Kidney epithelial cell (primary cell): Measurements from ENCODE around the gene UQCRQ. TPM values are rescaled to one million over a fixed set of nuclear protein-coding genes. Genes with fewer than 3 reads are reported as not detected.

Source experiments
- DNase-seq: peaks from one replicate; pipeline ENCODE4 v3.0.0-alpha.2; 2010; ENCODE audit warnings: low read depth
- H3K27me3 ChIP-seq: 2 replicates; pipeline ENCODE4 v1.6.0; 2011; ENCODE audit warnings: low read length; ENCODE audit not compliant: control insufficient read depth, insufficient read depth
- H3K36me3 ChIP-seq: 2 replicates; pipeline ENCODE4 v1.5.1; 2011; ENCODE audit warnings: low read length; ENCODE audit not compliant: control insufficient read depth, insufficient read depth
- H3K4me3 ChIP-seq: 2 replicates; pipeline ENCODE4 v1.5.1; 2011; ENCODE audit warnings: low read depth, mild to moderate bottlenecking, control low read depth, low read length
- CTCF ChIP-seq: IDR thresholded peaks from 2 replicates; pipeline ENCODE4 v1.5.1; 2011; ENCODE audit warnings: mild to moderate bottlenecking, moderate library complexity, low read length, control low read depth, inconsistent platforms; ENCODE audit not compliant: insufficient read depth, poor library complexity, severe bottlenecking
- total RNA-seq: library from RNA; depleted of rRNA; stranded (reverse); fragments of >200 nt; gene quantifications from 2 replicates; pipeline ENCODE4 v1.2.3, GENCODE V29; 2015

The UQCRQ gene
- total RNA-seq, 1 donor from 2014 or later: 154 TPM

GRCh38 chr5:132872788-132873118, 6.3 kb downstream of the UQCRQ start:
- Histone ChIP-seq H3K4me3 (no peak overlapping the region), H3K27me3 (no peaks in the 10 kb centered on the region), H3K36me3 (peaks cover 3% of the 10 kb centered on the region)
- TF ChIP-seq CTCF: no peak
- no peak for DNase-seq

GRCh38 chr5:132873119-132873929, 6.9 kb downstream of the UQCRQ start, which contains the start of gene LEAP2:
LEAP2 (plus strand) TSS chr5:132873668; CDS start chr5:132873695, 27 bp downstream.
- peaks cover 3% of the 10 kb centered on the region for H3K36me3 ChIP-seq
- H3K4me3 ChIP-seq: no peak within 1 kb of the TSS
- no peaks in the 10 kb centered on the region for H3K27me3 ChIP-seq
- no peak for DNase-seq
- TF ChIP-seq CTCF: no peak

- H3K36me3 ChIP-seq: peaks cover 3% of the 10 kb centered on the region
- no peaks in the 10 kb centered on the region for H3K27me3 ChIP-seq
- no peak overlapping the region for H3K4me3 ChIP-seq
- TF ChIP-seq CTCF: no peak
- DNase-seq: no peak
These were observed 7.5 kb downstream of the UQCRQ start for GRCh38 chr5:132873930-132874271.

- no peak overlapping the region for H3K4me3 ChIP-seq
- H3K36me3 ChIP-seq: peaks cover 3% of the 10 kb centered on the region
- TF ChIP-seq CTCF: no peak
- no peaks in the 10 kb centered on the region for H3K27me3 ChIP-seq
- DNase-seq: no peak
These were observed 9.7 kb downstream of the UQCRQ start for GRCh38 chr5:132876020-132876759.

- H3K4me3 ChIP-seq: no peak overlapping the region
- no peaks in the 10 kb centered on the region for H3K27me3 ChIP-seq
- H3K36me3 ChIP-seq: peaks cover 3% of the 10 kb centered on the region
- no peak for DNase-seq
- no peak for TF ChIP-seq CTCF
These were observed 11.0 kb downstream of the UQCRQ start for GRCh38 chr5:132877466-132877865.

GRCh38 chr5:132877938-132878337, 11.5 kb downstream of the UQCRQ start:
- Histone ChIP-seq H3K4me3 (no peak overlapping the region), H3K27me3 (no peaks in the 10 kb centered on the region), H3K36me3 (peaks cover 3% of the 10 kb centered on the region)
- DNase-seq: no peak
- TF ChIP-seq CTCF: no peak
